ENCODE results near the gene HTR3B. TPM values are rescaled to one million over a fixed set of nuclear protein-coding genes. Genes with fewer than 3 reads are reported as not detected.

The HTR3B gene
- total and polyA plus RNA-seq, 7 donors: 0.07 TPM; not detected in 6

DNA sequence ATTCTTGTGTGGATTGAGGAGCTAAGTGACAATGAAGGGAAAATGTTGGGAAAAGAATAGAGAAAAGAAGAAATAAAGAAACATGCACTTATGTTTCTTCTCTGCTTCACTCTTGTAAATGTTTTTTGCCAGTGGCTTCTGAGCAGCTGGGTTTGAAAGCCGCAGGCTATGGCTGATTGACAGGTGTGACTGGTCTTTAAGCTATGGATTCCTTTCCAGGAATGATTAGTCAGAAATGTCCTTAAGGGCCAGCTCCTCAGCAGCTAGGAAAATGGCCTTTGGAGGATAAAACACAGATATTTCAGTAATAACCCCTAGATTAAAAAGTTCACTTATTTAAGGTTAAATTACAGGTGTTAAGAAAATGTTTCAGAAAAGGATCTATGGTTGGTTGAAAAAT lies 22.7 kb upstream of the HTR3B start:
- Histone ChIP-seq H3K4me3 (no peak overlapping the region), H3K36me3 (no peaks in the 10 kb centered on the region), H3K9me3 (no peaks in the 10 kb centered on the region), H3K27me3 (no peaks in the 10 kb centered on the region), H3K4me1 (no peaks in the 10 kb centered on the region), H3K27ac (no peak overlapping the region)
- WGBS, 2 donors: 83 to 89% methylated on average over 1 of the region's 1 CpG
- no peak for DNase-seq
- intact Hi-C loops (cut with DNase I): no loop called here
- TF ChIP-seq POLR2AphosphoS5 (IDR thresholded peaks at IDR 0.05) (no peak), EP300 (IDR thresholded peaks at IDR 0.05) (no peak), POLR2A (IDR thresholded peaks at IDR 0.05) (no peak)
- TF ChIP-seq, protein P1, sequence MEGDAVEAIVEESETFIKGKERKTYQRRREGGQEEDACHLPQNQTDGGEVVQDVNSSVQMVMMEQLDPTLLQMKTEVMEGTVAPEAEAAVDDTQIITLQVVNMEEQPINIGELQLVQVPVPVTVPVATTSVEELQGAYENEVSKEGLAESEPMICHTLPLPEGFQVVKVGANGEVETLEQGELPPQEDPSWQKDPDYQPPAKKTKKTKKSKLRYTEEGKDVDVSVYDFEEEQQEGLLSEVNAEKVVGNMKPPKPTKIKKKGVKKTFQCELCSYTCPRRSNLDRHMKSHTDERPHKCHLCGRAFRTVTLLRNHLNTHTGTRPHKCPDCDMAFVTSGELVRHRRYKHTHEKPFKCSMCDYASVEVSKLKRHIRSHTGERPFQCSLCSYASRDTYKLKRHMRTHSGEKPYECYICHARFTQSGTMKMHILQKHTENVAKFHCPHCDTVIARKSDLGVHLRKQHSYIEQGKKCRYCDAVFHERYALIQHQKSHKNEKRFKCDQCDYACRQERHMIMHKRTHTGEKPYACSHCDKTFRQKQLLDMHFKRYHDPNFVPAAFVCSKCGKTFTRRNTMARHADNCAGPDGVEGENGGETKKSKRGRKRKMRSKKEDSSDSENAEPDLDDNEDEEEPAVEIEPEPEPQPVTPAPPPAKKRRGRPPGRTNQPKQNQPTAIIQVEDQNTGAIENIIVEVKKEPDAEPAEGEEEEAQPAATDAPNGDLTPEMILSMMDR (IDR thresholded peaks at IDR 0.05): no peak

DNA sequence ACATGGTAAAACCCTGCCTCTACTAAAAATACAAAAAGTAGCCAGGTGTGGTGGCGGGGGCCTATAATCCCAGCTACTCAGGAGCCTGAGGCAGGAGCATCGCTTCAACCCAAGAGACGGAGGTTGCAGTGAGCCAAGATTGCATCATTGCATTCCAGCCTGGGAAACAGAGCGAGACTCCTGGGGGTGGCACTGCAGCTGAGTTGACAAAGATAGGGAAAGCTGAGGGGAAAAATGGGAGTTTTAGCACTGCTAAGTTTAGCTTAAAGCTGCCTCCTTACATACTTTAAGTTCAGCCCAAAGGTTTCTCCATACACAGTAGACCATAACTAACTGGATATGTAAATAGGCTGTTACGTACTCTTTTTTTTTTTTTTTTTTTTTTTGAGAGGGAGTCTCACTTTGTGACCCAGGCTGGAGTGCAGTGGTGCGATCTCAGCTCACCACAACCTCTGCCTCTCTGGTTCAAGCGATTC lies 20.2 kb upstream of the HTR3B start:
- 90 to 91% methylated on average over 7 of the region's 7 CpGs for WGBS, 2 donors
- Histone ChIP-seq H3K4me1 (no peaks in the 10 kb centered on the region), H3K4me3 (no peak overlapping the region), H3K36me3 (no peaks in the 10 kb centered on the region), H3K27me3 (no peaks in the 10 kb centered on the region), H3K9me3 (no peaks in the 10 kb centered on the region), H3K27ac (no peak overlapping the region)
- no peak for DNase-seq
- TF ChIP-seq, protein P1 (IDR thresholded peaks at IDR 0.05): no peak
- TF ChIP-seq EP300 (IDR thresholded peaks at IDR 0.05) (no peak), POLR2A (IDR thresholded peaks at IDR 0.05) (no peak), POLR2AphosphoS5 (IDR thresholded peaks at IDR 0.05) (no peak)
- intact Hi-C loops (cut with DNase I): no loop called here

DNA sequence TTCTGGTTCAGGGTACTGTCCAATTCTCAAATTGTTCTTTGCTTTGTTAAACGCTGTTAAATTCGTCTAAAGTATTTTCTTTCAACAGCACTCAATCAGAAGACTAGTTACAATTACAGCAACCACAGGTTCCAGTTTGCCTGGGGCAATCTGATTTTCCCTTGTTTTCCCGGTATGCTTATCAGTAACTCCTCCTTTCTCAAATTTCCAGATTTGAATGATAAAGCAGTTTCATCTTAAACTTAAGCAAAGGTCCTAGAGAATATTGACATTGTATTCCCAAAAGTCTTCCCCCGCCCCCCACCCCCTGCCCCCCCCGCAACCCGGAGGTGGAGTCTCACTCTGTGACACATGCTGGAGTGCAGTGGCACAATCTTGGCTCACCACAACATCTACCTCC lies 18.7 kb upstream of the HTR3B start:
- WGBS, 2 donors: 66 to 79% methylated on average over 6 of the region's 6 CpGs
- no peaks in the 10 kb centered on the region for H3K27me3 ChIP-seq
- no peaks in the 10 kb centered on the region for H3K36me3 ChIP-seq
- no peak overlapping the region for H3K4me3 ChIP-seq
- intact Hi-C loops (cut with DNase I): no loop called here
- DNase-seq: no peak
- no peaks in the 10 kb centered on the region for H3K4me1 ChIP-seq
- TF ChIP-seq POLR2AphosphoS5 (IDR thresholded peaks at IDR 0.05) (no peak), EP300 (IDR thresholded peaks at IDR 0.05) (no peak), POLR2A (IDR thresholded peaks at IDR 0.05) (no peak)
- TF ChIP-seq, protein P1 (IDR thresholded peaks at IDR 0.05): no peak
- H3K27ac ChIP-seq: no peak overlapping the region
- H3K9me3 ChIP-seq: no peaks in the 10 kb centered on the region

DNA sequence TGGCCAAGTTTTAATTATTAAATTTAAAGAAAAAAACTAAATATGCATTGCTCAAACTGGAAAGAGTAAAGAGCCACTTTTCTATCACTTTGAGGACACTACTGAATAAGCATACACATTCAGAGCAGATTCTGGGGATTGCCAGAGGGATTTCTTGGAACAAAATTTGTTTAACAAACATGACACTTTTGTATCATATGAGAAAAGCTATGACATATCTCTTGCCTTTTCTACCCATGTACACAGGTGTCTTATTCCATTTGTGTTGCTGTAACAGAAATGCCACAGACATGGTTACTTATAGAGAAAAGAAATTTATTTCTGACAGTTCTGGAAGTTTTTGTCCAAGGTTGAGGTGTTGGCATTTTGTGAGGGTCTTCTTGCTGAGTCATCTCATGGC lies 15.7 kb upstream of the HTR3B start:
- Histone ChIP-seq H3K27ac (no peak overlapping the region), H3K4me1 (no peaks in the 10 kb centered on the region), H3K36me3 (no peaks in the 10 kb centered on the region), H3K27me3 (no peaks in the 10 kb centered on the region), H3K4me3 (no peak overlapping the region), H3K9me3 (no peaks in the 10 kb centered on the region)
- intact Hi-C loops (cut with DNase I): no loop called here
- no peak for DNase-seq
- TF ChIP-seq POLR2AphosphoS5 (IDR thresholded peaks at IDR 0.05): no peak
- TF ChIP-seq POLR2A (IDR thresholded peaks at IDR 0.05): no peak
- TF ChIP-seq, protein P1 (IDR thresholded peaks at IDR 0.05): no peak
- TF ChIP-seq EP300 (IDR thresholded peaks at IDR 0.05): no peak

DNA sequence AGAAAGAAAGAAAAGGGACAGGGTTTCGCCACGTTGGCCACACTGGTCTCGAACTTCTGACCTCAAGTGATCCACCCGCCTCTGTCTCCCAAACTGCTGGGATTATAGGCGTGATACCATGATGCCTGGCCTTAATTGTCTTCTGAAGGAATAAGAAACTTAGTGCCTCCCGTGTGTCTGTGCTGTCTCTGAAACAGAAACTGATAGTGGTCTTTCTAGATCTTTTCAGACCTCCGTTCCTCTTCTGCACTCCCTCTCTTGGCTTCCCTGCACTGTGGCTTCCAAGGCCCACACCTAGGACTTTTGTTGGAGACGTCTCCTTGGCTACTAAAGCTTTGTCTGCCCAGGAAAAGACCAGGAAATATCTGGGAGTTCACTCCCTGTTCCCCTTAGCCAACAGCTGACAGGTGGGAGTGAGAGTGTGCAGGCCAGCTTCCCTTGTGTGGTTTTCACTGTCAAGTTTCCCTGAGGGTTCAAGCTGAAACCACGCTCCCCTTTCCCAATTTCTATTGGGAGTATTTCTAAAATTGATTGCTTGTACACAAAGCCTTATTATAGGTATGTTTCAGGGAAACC lies 10.1 kb upstream of the HTR3B start:
- no peaks in the 10 kb centered on the region for H3K27me3 ChIP-seq
- no peaks in the 10 kb centered on the region for H3K36me3 ChIP-seq
- intact Hi-C loops (cut with DNase I): no loop called here
- H3K9me3 ChIP-seq: no peaks in the 10 kb centered on the region
- TF ChIP-seq POLR2A (IDR thresholded peaks at IDR 0.05): no peak
- no peak for TF ChIP-seq EP300 (IDR thresholded peaks at IDR 0.05)
- TF ChIP-seq, protein P1 (IDR thresholded peaks at IDR 0.05): no peak
- no peak for TF ChIP-seq POLR2AphosphoS5 (IDR thresholded peaks at IDR 0.05)
- no peaks in the 10 kb centered on the region for H3K4me1 ChIP-seq
- no peak overlapping the region for H3K4me3 ChIP-seq
- 66 to 68% methylated on average over 9 of the region's 9 CpGs for WGBS, 2 donors
- no peak overlapping the region for H3K27ac ChIP-seq
- no peak for DNase-seq
